IMR-90 (cell line): ENCODE data around the gene NEK4.

ENCODE experiments used
- BHLHE40 ChIP-seq: fragments of 150-350 bp; IDR thresholded peaks from 2 replicates; pipeline ENCODE4 v1.6.1; 2016; ENCODE audit warnings: mild to moderate bottlenecking, low read depth, low read length
- CEBPB ChIP-seq: IDR thresholded peaks from 2 replicates; pipeline ENCODE4 v1.6.1; 2012; ENCODE audit warnings: low read depth, low read length, improper control_type of control experiment
- FOS ChIP-seq: fragments of 150-350 bp; IDR thresholded peaks from 2 replicates; pipeline ENCODE4 v1.6.1; 2016; ENCODE audit warnings: low read depth, low read length
- MAFK ChIP-seq: IDR thresholded peaks from 2 replicates; pipeline ENCODE4 v1.6.1; 2012; ENCODE audit warnings: low read depth, low read length, improper control_type of control experiment
- MAZ ChIP-seq: IDR thresholded peaks from 2 replicates; pipeline ENCODE4 v1.6.1; 2012; ENCODE audit warnings: low read depth, mild to moderate bottlenecking, low read length, improper control_type of control experiment, moderate library complexity, borderline replicate concordance
- NFE2L2 ChIP-seq: fragments of 150-350 bp; IDR thresholded peaks from 2 replicates; pipeline ENCODE4 v1.6.1; 2016; ENCODE audit warnings: low read depth, mild to moderate bottlenecking, low read length
- POLR2A ChIP-seq: IDR thresholded peaks from 2 replicates; pipeline ENCODE4 v1.6.1; 2012; ENCODE audit warnings: mild to moderate bottlenecking, low read depth, low read length
- RAD21 ChIP-seq: IDR thresholded peaks from 2 replicates; pipeline ENCODE4 v1.6.1; 2012; ENCODE audit warnings: low read length, improper control_type of control experiment
- RCOR1 ChIP-seq: IDR thresholded peaks from 2 replicates; pipeline ENCODE4 v1.6.1; 2012; ENCODE audit warnings: mild to moderate bottlenecking, low read length, improper control_type of control experiment; ENCODE audit not compliant: insufficient replicate concordance
- RFX5 ChIP-seq: IDR thresholded peaks from 2 replicates; pipeline ENCODE4 v1.8.0; 2012; ENCODE audit warnings: low read depth, mild to moderate bottlenecking, low read length, moderate library complexity
- SMC3 ChIP-seq: fragments of 150-350 bp; IDR thresholded peaks from 2 replicates; pipeline ENCODE4 v1.6.1; 2016; ENCODE audit warnings: low read depth, mild to moderate bottlenecking, antibody characterized with exemption, low read length, moderate library complexity
- TF ChIP-seq, protein P1 (sequence below): conservative IDR thresholded peaks from 2 replicates; pipeline ENCODE4 v1.5.1; 2012; ENCODE audit warnings: mild to moderate bottlenecking, low read depth, low read length, improper control_type of control experiment

DNA sequence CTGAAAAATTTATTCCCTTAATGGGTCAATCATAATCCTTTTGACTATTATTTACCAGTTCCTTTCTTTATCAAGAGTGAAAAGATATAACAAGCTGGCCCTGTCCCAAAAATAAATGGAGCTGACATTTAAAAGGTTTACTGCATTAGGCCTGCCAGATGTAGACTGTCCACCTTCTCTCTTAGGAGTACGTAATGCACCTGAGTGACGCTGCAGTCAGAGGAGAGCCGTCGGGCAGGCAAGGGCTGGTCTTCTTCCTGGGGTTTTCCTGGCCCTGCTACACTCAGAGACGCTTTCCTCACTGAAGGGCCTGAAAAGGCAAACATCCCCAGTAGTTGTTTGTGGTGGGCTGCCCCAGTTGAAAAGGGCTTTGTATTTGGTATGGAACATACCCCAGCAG is 27.6 kb downstream of the NEK4 start:
- TF ChIP-seq BHLHE40 (no peak), SMC3 (no peak), RCOR1 (no peak), FOS (no peak), POLR2A (no peak), CEBPB (no peak), RAD21 (no peak), MAFK (no peak), RFX5 (no peak), NFE2L2 (no peak), MAZ (no peak)
- TF ChIP-seq, protein P1, sequence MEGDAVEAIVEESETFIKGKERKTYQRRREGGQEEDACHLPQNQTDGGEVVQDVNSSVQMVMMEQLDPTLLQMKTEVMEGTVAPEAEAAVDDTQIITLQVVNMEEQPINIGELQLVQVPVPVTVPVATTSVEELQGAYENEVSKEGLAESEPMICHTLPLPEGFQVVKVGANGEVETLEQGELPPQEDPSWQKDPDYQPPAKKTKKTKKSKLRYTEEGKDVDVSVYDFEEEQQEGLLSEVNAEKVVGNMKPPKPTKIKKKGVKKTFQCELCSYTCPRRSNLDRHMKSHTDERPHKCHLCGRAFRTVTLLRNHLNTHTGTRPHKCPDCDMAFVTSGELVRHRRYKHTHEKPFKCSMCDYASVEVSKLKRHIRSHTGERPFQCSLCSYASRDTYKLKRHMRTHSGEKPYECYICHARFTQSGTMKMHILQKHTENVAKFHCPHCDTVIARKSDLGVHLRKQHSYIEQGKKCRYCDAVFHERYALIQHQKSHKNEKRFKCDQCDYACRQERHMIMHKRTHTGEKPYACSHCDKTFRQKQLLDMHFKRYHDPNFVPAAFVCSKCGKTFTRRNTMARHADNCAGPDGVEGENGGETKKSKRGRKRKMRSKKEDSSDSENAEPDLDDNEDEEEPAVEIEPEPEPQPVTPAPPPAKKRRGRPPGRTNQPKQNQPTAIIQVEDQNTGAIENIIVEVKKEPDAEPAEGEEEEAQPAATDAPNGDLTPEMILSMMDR, result no peak
